CD8-positive, alpha-beta memory T cell (primary cell): ENCODE data around the gene PRKG1. TPM values are rescaled to one million over a fixed set of nuclear protein-coding genes. Genes with fewer than 3 reads are reported as not detected.
"Not testable (repeated sequence)": the region's sequence is repeated elsewhere in the genome, so short reads cannot be mapped to it uniquely, and the experiment has no call there.

Experiments used
- CTCF ChIA-PET: fragments of 350-600 bp; sonication (Branson Sonifier 250); formaldehyde crosslinking; loops from one replicate; lab custom pipeline; 2021; ENCODE audit warnings: antibody characterized with exemption; lab: Charles Lee
- POLR2A ChIA-PET: fragments of 350-600 bp; sonication (Branson Sonifier 250); formaldehyde crosslinking; loops from one replicate; lab custom pipeline; 2021; ENCODE audit warnings: antibody characterized with exemption; lab: Charles Lee
- DNase-seq, 5 donors: peaks; one replicate each; pipeline versions ENCODE4 v3.0.0 to v3.0.0-alpha.2; 2020 to 2022; ENCODE audit warnings: mixed read lengths in 1 of 5
- H3K27ac ChIP-seq: one replicate; pipeline ENCODE4 v1.7.0; 2013; ENCODE audit warnings: low read depth, mild to moderate bottlenecking, low read length, moderate library complexity
- H3K27me3 ChIP-seq: 2 replicates; pipeline ENCODE4 v1.7.0; 2013; ENCODE audit warnings: low read length, mild to moderate bottlenecking; ENCODE audit not compliant: insufficient read depth, poor library complexity, severe bottlenecking
- H3K36me3 ChIP-seq: 2 replicates; pipeline ENCODE4 v1.7.0; 2013; ENCODE audit warnings: mild to moderate bottlenecking, low read length, moderate library complexity; ENCODE audit not compliant: insufficient read depth
- H3K4me1 ChIP-seq: 2 replicates; pipeline ENCODE4 v1.7.0; 2013; ENCODE audit warnings: mild to moderate bottlenecking, low read length, moderate library complexity; ENCODE audit not compliant: insufficient read depth
- H3K4me3 ChIP-seq: 2 replicates; pipeline ENCODE4 v1.7.0; 2013; ENCODE audit warnings: mild to moderate bottlenecking, low read length
- H3K9me3 ChIP-seq: 2 replicates; pipeline ENCODE4 v1.7.0; 2013; ENCODE audit warnings: mild to moderate bottlenecking, low read length
- H3K27ac Mint-ChIP-seq, 8 donors: one replicate each; pipeline ENCODE4 v1.8.0; 2020 to 2021; ENCODE audit warnings: mixed read lengths in 8 of 8, mild to moderate bottlenecking in 6 of 8, inconsistent platforms in 3 of 8, moderate library complexity in 3 of 8
- H3K27me3 Mint-ChIP-seq, 2 donors: one replicate each; pipeline ENCODE4 v1.8.0; 2020 to 2021; ENCODE audit warnings: mixed read lengths in 2 of 2, mild to moderate bottlenecking in 1 of 2, moderate library complexity in 1 of 2
- H3K36me3 Mint-ChIP-seq, 3 donors: one replicate each; pipeline ENCODE4 v1.8.0; 2020 to 2021; ENCODE audit warnings: mixed read lengths in 3 of 3, inconsistent platforms in 1 of 3, mild to moderate bottlenecking in 1 of 3
- H3K4me1 Mint-ChIP-seq, 3 donors: one replicate each; pipeline ENCODE4 v1.8.0; 2020 to 2021; ENCODE audit warnings: mixed read lengths in 3 of 3, inconsistent platforms in 1 of 3, mild to moderate bottlenecking in 1 of 3
- H3K4me3 Mint-ChIP-seq, 7 donors: one replicate each; pipeline ENCODE4 v1.8.0; 2020 to 2021; ENCODE audit warnings: mixed read lengths in 7 of 7, mild to moderate bottlenecking in 6 of 7, moderate library complexity in 4 of 7, inconsistent platforms in 2 of 7
- H3K9me3 Mint-ChIP-seq, 5 donors: one replicate each; pipeline ENCODE4 v1.8.0; 2020 to 2022; ENCODE audit warnings: mixed read lengths in 5 of 5, mild to moderate bottlenecking in 3 of 5, moderate library complexity in 2 of 5, inconsistent platforms in 1 of 5
- polyA plus RNA-seq: library from polyadenylated mRNA; unstranded; fragments of 300-500 nt; fragmentation: Illumina TruSeq; gene quantifications from one replicate; pipeline ENCODE4 v1.2.3, GENCODE V29; 2021
- total RNA-seq, 2 experiments: library from RNA; stranded (reverse); gene quantifications; one replicate each; pipeline ENCODE4 v1.2.3, GENCODE V29; 2021

PRKG1 gene
- total and polyA plus RNA-seq, 3 experiments from 2014 or later, result not detected

GRCh38 chr10:51672039-51672535 is 597.8 kb downstream of the PRKG1 start:
- ChIA-PET POLR2A (no interaction called here), CTCF (interaction anchor here (1.8 kb wide), 1 partner anchor 10 kb away, joined by 4 read pairs; no protein-coding TSS in a partner anchor)
- no peak for DNase-seq
- no peaks in the 10 kb centered on the region for H3K4me1 Mint-ChIP-seq
- Histone ChIP-seq H3K4me3 (no peak overlapping the region), H3K36me3 (no peaks in the 10 kb centered on the region), H3K27me3 (no peaks in the 10 kb centered on the region), H3K27ac (no peak overlapping the region), H3K9me3 (no peaks in the 10 kb centered on the region), H3K4me1 (no peaks in the 10 kb centered on the region)
- no peaks in the 10 kb centered on the region for H3K36me3 Mint-ChIP-seq
- H3K4me3 Mint-ChIP-seq, result no peak overlapping the region
- H3K27me3 Mint-ChIP-seq, result peaks cover 13 to 46% of the 10 kb centered on the region in 2 donors
- no peak overlapping the region for H3K27ac Mint-ChIP-seq
- H3K9me3 Mint-ChIP-seq, result peaks cover 0 to 11% (median 2%) of the 10 kb centered on the region in 5 donors

- H3K27ac Mint-ChIP-seq, result no peak overlapping the region
- ChIA-PET POLR2A (no interaction called here), CTCF (no interaction called here)
- Histone ChIP-seq H3K27me3 (no peaks in the 10 kb centered on the region), H3K9me3 (no peaks in the 10 kb centered on the region), H3K36me3 (no peaks in the 10 kb centered on the region), H3K4me3 (no peak overlapping the region), H3K27ac (no peak overlapping the region), H3K4me1 (no peaks in the 10 kb centered on the region)
- peaks cover 0 to 11% (median 2%) of the 10 kb centered on the region in 5 donors for H3K9me3 Mint-ChIP-seq
- no peak overlapping the region for H3K4me3 Mint-ChIP-seq
- no peaks in the 10 kb centered on the region for H3K36me3 Mint-ChIP-seq
- H3K4me1 Mint-ChIP-seq, result no peaks in the 10 kb centered on the region
- no peak for DNase-seq
- H3K27me3 Mint-ChIP-seq, result peaks cover 8 to 58% of the 10 kb centered on the region in 2 donors
These were observed 600.8 kb downstream of the PRKG1 start for GRCh38 chr10:51675088-51675487.

GRCh38 chr10:51679841-51680240 is 605.6 kb downstream of the PRKG1 start:
- no peak for DNase-seq
- H3K4me1 Mint-ChIP-seq, result no peaks in the 10 kb centered on the region
- H3K36me3 Mint-ChIP-seq, result peaks cover 0 to 3% (median 0%) of the 10 kb centered on the region in 3 donors
- peaks cover 4 to 57% of the 10 kb centered on the region in 2 donors for H3K27me3 Mint-ChIP-seq
- no peak overlapping the region for H3K4me3 Mint-ChIP-seq
- no peak overlapping the region for H3K27ac ChIP-seq
- H3K4me1 ChIP-seq, result no peaks in the 10 kb centered on the region
- H3K27me3 ChIP-seq, result no peaks in the 10 kb centered on the region
- CTCF ChIA-PET, result no interaction called here
- no peak overlapping the region for H3K27ac Mint-ChIP-seq
- POLR2A ChIA-PET, result no interaction called here
- no peaks in the 10 kb centered on the region for H3K9me3 ChIP-seq
- H3K36me3 ChIP-seq, result no peaks in the 10 kb centered on the region
- no peaks in the 10 kb centered on the region for H3K9me3 Mint-ChIP-seq
- no peak overlapping the region for H3K4me3 ChIP-seq

GRCh38 chr10:51683031-51683691 is 608.9 kb downstream of the PRKG1 start:
- ChIA-PET POLR2A (no interaction called here), CTCF (no interaction called here)
- Histone ChIP-seq H3K4me3 (no peak overlapping the region), H3K27ac (no peak overlapping the region), H3K36me3 (no peaks in the 10 kb centered on the region), H3K27me3 (no peaks in the 10 kb centered on the region), H3K4me1 (no peaks in the 10 kb centered on the region), H3K9me3 (no peaks in the 10 kb centered on the region)
- Mint-ChIP-seq H3K27me3 (peaks cover 4 to 31% of the 10 kb centered on the region in 2 donors), H3K9me3 (no peaks in the 10 kb centered on the region), H3K4me3 (no peak overlapping the region), H3K4me1 (no peaks in the 10 kb centered on the region), H3K27ac (no peak overlapping the region), H3K36me3 (peaks cover 0 to 3% (median 0%) of the 10 kb centered on the region in 3 donors)
- no peak for DNase-seq

- H3K27me3 Mint-ChIP-seq, result peaks cover 4 to 10% of the 10 kb centered on the region in 2 donors
- H3K9me3 Mint-ChIP-seq, result peaks cover 0 to 3% (median 0%) of the 10 kb centered on the region in 5 donors
- CTCF ChIA-PET, result no interaction called here
These were observed 611.5 kb downstream of the PRKG1 start for GRCh38 chr10:51685768-51686167.

GRCh38 chr10:51687296-51687695 is 613.0 kb downstream of the PRKG1 start:
- POLR2A ChIA-PET, result no interaction called here
- H3K4me3 ChIP-seq, result no peak overlapping the region

More at GRCh38 chr10:51685768-51686167, 611.5 kb downstream of the PRKG1 start:
- DNase-seq, result no peak
- Histone ChIP-seq H3K27me3 (no peaks in the 10 kb centered on the region), H3K27ac (no peak overlapping the region), H3K4me1 (no peaks in the 10 kb centered on the region), H3K36me3 (no peaks in the 10 kb centered on the region), H3K4me3 (no peak overlapping the region), H3K9me3 (no peaks in the 10 kb centered on the region)
- Mint-ChIP-seq H3K27ac (no peak overlapping the region), H3K4me3 (no peak overlapping the region), H3K4me1 (no peaks in the 10 kb centered on the region), H3K36me3 (no peaks in the 10 kb centered on the region)
- POLR2A ChIA-PET, result no interaction called here

GRCh38 chr10:51688826-51689225 is 614.5 kb downstream of the PRKG1 start:
- H3K9me3 ChIP-seq, H3K36me3 ChIP-seq, H3K4me1 ChIP-seq, H3K9me3 Mint-ChIP-seq, H3K27ac ChIP-seq, H3K27me3 ChIP-seq, DNase-seq, H3K27ac Mint-ChIP-seq, H3K4me3 ChIP-seq, H3K4me1 Mint-ChIP-seq, CTCF ChIA-PET, POLR2A ChIA-PET, H3K4me3 Mint-ChIP-seq, H3K36me3 Mint-ChIP-seq, H3K27me3 Mint-ChIP-seq: not testable (repeated sequence)

More at GRCh38 chr10:51687296-51687695, 613.0 kb downstream of the PRKG1 start:
- Mint-ChIP-seq H3K4me1 (no peaks in the 10 kb centered on the region), H3K27me3 (peaks cover 4 to 6% of the 10 kb centered on the region in 2 donors), H3K9me3 (peaks cover 0 to 3% (median 0%) of the 10 kb centered on the region in 5 donors), H3K27ac (no peak overlapping the region), H3K4me3 (no peak overlapping the region), H3K36me3 (no peaks in the 10 kb centered on the region)
- no peak for DNase-seq
- CTCF ChIA-PET, result no interaction called here
- H3K4me1 ChIP-seq, result no peaks in the 10 kb centered on the region
- H3K27me3 ChIP-seq, result no peaks in the 10 kb centered on the region
- no peak overlapping the region for H3K27ac ChIP-seq
- no peaks in the 10 kb centered on the region for H3K9me3 ChIP-seq
- H3K36me3 ChIP-seq, result no peaks in the 10 kb centered on the region

- Mint-ChIP-seq H3K4me1 (peaks cover 0 to 5% (median 4%) of the 10 kb centered on the region in 3 donors), H3K27me3 (peaks cover 0 to 4% of the 10 kb centered on the region in 2 donors)
- no peak overlapping the region for H3K27ac ChIP-seq
These were observed 615.2 kb downstream of the PRKG1 start for GRCh38 chr10:51689536-51689935.

More at GRCh38 chr10:51689536-51689935, 615.2 kb downstream of the PRKG1 start:
- H3K9me3 ChIP-seq, result no peaks in the 10 kb centered on the region
- H3K4me1 ChIP-seq, result peaks cover 6% of the 10 kb centered on the region
- H3K27ac Mint-ChIP-seq, result no peak overlapping the region
- H3K27me3 ChIP-seq, result no peaks in the 10 kb centered on the region
- H3K36me3 Mint-ChIP-seq, result peaks cover 0 to under 1% (median 0%) of the 10 kb centered on the region in 3 donors
- no peak overlapping the region for H3K4me3 ChIP-seq
- CTCF ChIA-PET, result no interaction called here
- peaks cover 0 to 3% (median 0%) of the 10 kb centered on the region in 5 donors for H3K9me3 Mint-ChIP-seq
- H3K4me3 Mint-ChIP-seq, result no peak overlapping the region
- H3K36me3 ChIP-seq, result no peaks in the 10 kb centered on the region
- POLR2A ChIA-PET, result no interaction called here
- no peak for DNase-seq
